NCI-H2196 treated with DMSO at 0.1 percent for 48 hours (cell line): ENCODE measurements around the gene SCAF4.

Experiments used
- DNase-seq: peaks from one replicate; lab custom pipeline; 2025; ENCODE audit not compliant: unreplicated experiment; lab: John Stamatoyannopoulos, UW

Gene SCAF4

GRCh38 chr21:31713115-31713514 lies 18.8 kb downstream of the SCAF4 start:
- DNase-seq, result no peak

GRCh38 chr21:31711745-31712285 lies 20.1 kb downstream of the SCAF4 start:
- no peak for DNase-seq

GRCh38 chr21:31711326-31711725 lies 20.6 kb downstream of the SCAF4 start:
- no peak for DNase-seq

- no peak for DNase-seq
Observed at GRCh38 chr21:31710586-31710985, 21.3 kb downstream of the SCAF4 start.

- no peak for DNase-seq
Observed at GRCh38 chr21:31708541-31708940, 23.4 kb downstream of the SCAF4 start.

- DNase-seq, result no peak
Observed at GRCh38 chr21:31707499-31707898, 24.4 kb downstream of the SCAF4 start.

GRCh38 chr21:31706562-31706961 lies 25.4 kb downstream of the SCAF4 start:
- no peak for DNase-seq

- no peak for DNase-seq
Observed at GRCh38 chr21:31700040-31700439, 31.9 kb downstream of the SCAF4 start.

- no peak for DNase-seq
Observed at GRCh38 chr21:31698461-31698860, 33.5 kb downstream of the SCAF4 start.

GRCh38 chr21:31696424-31696823 lies 35.5 kb downstream of the SCAF4 start:
- no peak for DNase-seq

- DNase-seq, result no peak
Observed at GRCh38 chr21:31693222-31693621, 38.7 kb downstream of the SCAF4 start.

GRCh38 chr21:31688603-31689368 lies 43.1 kb downstream of the SCAF4 start:
- no peak for DNase-seq

GRCh38 chr21:31687108-31687507 lies 44.8 kb downstream of the SCAF4 start:
- no peak for DNase-seq

GRCh38 chr21:31686272-31686915 lies 45.5 kb downstream of the SCAF4 start:
- no peak for DNase-seq

- DNase-seq, result no peak
Observed at GRCh38 chr21:31684918-31685317, 47.0 kb downstream of the SCAF4 start.

GRCh38 chr21:31683029-31683428 lies 48.9 kb downstream of the SCAF4 start:
- DNase-seq, result no peak

GRCh38 chr21:31682620-31683019 lies 49.3 kb downstream of the SCAF4 start:
- no peak for DNase-seq

- DNase-seq, result no peak
Observed at GRCh38 chr21:31678478-31678877, 53.4 kb downstream of the SCAF4 start.

GRCh38 chr21:31677047-31677446 lies 54.9 kb downstream of the SCAF4 start:
- DNase-seq, result no peak

- no peak for DNase-seq
Observed at GRCh38 chr21:31675960-31676359, 56.0 kb downstream of the SCAF4 start.

- no peak for DNase-seq
Observed at GRCh38 chr21:31675318-31675717, 56.6 kb downstream of the SCAF4 start.

GRCh38 chr21:31673321-31673912 lies 58.5 kb downstream of the SCAF4 start:
- no peak for DNase-seq
